Mucosa of descending colon (tissue), 3 donors: Measurements from ENCODE around the gene MYO18B. TPM values are rescaled to one million over a fixed set of nuclear protein-coding genes. Genes with fewer than 3 reads are reported as not detected.

Source experiments
- ATAC-seq: fragments of 200-7000 bp; cut with Tn5 transposase; one replicate; pipeline ENCODE4 v1.9.1; 2020; ENCODE audit warnings: mild to moderate bottlenecking, moderate library complexity
- DNase-seq, 3 donors: peaks; one replicate each; pipeline ENCODE4 v3.0.0-alpha.2; 2020
- H3K36me3 ChIP-seq: fragments of 200-600 bp; one replicate; pipeline ENCODE4 v1.8.0; 2021; ENCODE audit warnings: low read depth, mild to moderate bottlenecking
- H3K4me1 ChIP-seq: fragments of 200-600 bp; one replicate; pipeline ENCODE4 v1.8.0; 2021; ENCODE audit warnings: low read depth, mild to moderate bottlenecking
- H3K4me3 ChIP-seq: fragments of 200-600 bp; one replicate; pipeline ENCODE4 v1.8.0; 2021; ENCODE audit warnings: mild to moderate bottlenecking
- H3K9me3 ChIP-seq: fragments of 200-600 bp; one replicate; pipeline ENCODE4 v1.8.0; 2021; ENCODE audit warnings: mild to moderate bottlenecking
- CTCF ChIP-seq: fragments of 200-600 bp; IDR thresholded peaks from one replicate; pipeline ENCODE4 v1.8.0; 2022; ENCODE audit warnings: antibody characterized with exemption, mild to moderate bottlenecking
- intact Hi-C, 2 donors: fragments of 100-400 bp; cut with DNase I in 1 of 2; cut with micrococcal nuclease in 1 of 2; formaldehyde crosslinking; loops; one replicate each; pipeline versions ENCODE4 v1.11.0 to v1.11.1; 2022; cut with DNase I, micrococcal nuclease
- long read RNA-seq, 2 donors: library from polyadenylated mRNA; unstranded; transcript quantifications; one replicate each; pipeline ENCODE4 v2.0.0, GENCODE V29; 2019 to 2021
- total RNA-seq, 3 donors: library from RNA; stranded (reverse); fragmentation: NEBNext Ultra II Directional in 2 of 3; extraction: Animal tissue kit (Norgen Biotek cat#: 25700) in 2 of 3; gene quantifications; one replicate each; pipeline versions ENCODE4 v1.2.1 to v1.2.4, GENCODE V29; 2021 to 2023
- donor health status: DM: no; HTN: no; CAD: no; lungs with moderate emphysema.
- donor health status: DM: no; HTN: no; CAD: no.
- donor health status: DM: no; HTN: yes; CAD: no.

The MYO18B gene, protein sequence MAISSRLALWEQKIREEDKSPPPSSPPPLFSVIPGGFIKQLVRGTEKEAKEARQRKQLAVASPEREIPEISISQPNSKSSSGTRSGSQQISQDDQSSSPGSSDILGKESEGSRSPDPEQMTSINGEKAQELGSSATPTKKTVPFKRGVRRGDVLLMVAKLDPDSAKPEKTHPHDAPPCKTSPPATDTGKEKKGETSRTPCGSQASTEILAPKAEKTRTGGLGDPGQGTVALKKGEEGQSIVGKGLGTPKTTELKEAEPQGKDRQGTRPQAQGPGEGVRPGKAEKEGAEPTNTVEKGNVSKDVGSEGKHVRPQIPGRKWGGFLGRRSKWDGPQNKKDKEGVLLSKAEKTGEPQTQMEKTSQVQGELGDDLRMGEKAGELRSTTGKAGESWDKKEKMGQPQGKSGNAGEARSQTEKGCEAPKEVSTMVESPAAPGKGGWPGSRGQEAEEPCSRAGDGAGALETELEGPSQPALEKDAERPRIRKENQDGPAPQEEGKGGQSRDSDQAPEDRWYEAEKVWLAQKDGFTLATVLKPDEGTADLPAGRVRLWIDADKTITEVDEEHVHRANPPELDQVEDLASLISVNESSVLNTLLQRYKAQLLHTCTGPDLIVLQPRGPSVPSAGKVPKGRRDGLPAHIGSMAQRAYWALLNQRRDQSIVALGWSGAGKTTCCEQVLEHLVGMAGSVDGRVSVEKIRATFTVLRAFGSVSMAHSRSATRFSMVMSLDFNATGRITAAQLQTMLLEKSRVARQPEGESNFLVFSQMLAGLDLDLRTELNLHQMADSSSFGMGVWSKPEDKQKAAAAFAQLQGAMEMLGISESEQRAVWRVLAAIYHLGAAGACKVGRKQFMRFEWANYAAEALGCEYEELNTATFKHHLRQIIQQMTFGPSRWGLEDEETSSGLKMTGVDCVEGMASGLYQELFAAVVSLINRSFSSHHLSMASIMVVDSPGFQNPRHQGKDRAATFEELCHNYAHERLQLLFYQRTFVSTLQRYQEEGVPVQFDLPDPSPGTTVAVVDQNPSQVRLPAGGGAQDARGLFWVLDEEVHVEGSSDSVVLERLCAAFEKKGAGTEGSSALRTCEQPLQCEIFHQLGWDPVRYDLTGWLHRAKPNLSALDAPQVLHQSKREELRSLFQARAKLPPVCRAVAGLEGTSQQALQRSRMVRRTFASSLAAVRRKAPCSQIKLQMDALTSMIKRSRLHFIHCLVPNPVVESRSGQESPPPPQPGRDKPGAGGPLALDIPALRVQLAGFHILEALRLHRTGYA (N-terminal part only)
- total RNA-seq, result under 1 TPM; 0.03 to 0.17 (median 0.12) TPM
- long read RNA-seq, donor 1, result 0 reads
- long read RNA-seq, donor 2, result 0 reads

GRCh38 chr22:25741692-25742626 lies at the start of gene MYO18B:
TSS of gene MYO18B (plus strand) at chr22:25742188. CDS start at chr22:25761093, 18,905 bp downstream.
- ATAC-seq (no peak), DNase-seq (no peak)
- TF ChIP-seq CTCF, result no peak
- intact Hi-C loops, result no loop called here
- H3K36me3 ChIP-seq, result no peaks in the 10 kb centered on the region
- H3K4me1 ChIP-seq, result peaks cover 3% of the 10 kb centered on the region
- H3K9me3 ChIP-seq, result no peaks in the 10 kb centered on the region
- no peak within 1 kb of the TSS for H3K4me3 ChIP-seq

DNA sequence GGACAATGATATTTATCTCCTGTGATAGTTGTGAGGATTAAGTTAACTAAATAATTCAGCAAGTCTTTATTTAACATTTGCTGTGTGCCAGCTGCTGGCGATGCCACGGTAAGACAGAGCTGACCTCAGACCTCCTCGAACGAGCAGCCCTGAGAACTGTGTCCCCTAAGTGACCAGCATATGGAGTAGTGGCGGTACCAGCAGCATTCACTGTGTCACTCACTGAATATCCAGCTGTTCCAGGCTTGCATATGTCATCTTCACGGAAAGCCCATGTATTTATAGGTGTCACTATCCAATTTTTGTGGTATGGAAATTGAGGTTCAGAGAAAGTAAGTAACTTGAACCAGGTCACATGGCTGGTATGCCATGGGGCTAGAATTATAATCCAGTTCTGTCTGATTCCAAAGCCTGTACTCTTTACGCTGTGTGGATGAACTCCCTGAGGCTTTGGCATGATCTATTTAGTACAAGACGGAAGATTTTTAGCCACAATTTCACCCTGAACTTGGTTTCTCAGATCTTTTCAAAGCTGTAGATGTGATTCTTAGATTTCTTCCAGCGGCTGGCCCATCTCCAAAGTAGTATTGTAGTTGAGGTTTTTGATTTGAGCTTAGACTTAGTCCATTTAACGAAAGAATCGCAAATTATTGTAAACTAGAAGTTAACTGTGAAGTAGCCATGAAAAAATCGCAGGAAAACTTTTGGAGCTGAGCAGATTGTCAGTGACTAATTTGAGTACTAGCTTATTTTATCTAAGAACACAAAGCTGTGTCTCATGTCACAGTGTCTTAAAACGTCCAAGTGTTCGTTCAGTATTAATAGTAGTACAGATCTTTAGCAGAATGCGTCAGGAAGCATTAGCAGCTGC lies 49.4 kb upstream of the MYO18B start:
- TF ChIP-seq CTCF, result no peak
- no peaks in the 10 kb centered on the region for H3K4me1 ChIP-seq
- no peak overlapping the region for H3K4me3 ChIP-seq
- intact Hi-C loops, result no loop called here
- no peaks in the 10 kb centered on the region for H3K9me3 ChIP-seq
- DNase-seq, result no peak
- no peaks in the 10 kb centered on the region for H3K36me3 ChIP-seq
- ATAC-seq, result no peak

DNA sequence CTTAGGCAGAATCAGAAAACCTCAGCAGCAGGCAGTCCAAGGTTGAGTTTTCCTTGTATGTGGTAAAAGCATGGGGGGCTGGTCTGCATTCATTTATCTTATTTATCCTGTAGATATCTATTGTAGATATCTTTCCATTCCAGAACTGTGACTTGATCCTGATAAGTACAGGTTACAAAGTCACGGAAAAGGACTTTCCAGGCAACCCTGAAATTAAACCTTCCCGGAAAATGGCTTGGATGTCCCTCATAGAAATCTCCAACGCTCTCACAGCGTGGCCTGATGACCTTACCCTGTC lies 48.8 kb upstream of the MYO18B start:
- DNase-seq (no peak), ATAC-seq (no peak)
- H3K4me1 ChIP-seq, result no peaks in the 10 kb centered on the region
- no peaks in the 10 kb centered on the region for H3K36me3 ChIP-seq
- H3K9me3 ChIP-seq, result no peaks in the 10 kb centered on the region
- TF ChIP-seq CTCF, result no peak
- no peak overlapping the region for H3K4me3 ChIP-seq
- intact Hi-C loops, result no loop called here

GRCh38 chr22:25694196-25694907 lies 47.6 kb upstream of the MYO18B start:
- Histone ChIP-seq H3K4me1 (no peaks in the 10 kb centered on the region), H3K36me3 (no peaks in the 10 kb centered on the region), H3K4me3 (no peak overlapping the region), H3K9me3 (no peaks in the 10 kb centered on the region)
- no peak for DNase-seq
- TF ChIP-seq CTCF, result no peak
- ATAC-seq, result no peak
- intact Hi-C loops, result no loop called here
